ENCODE results near the gene EIF4A2.
"Not testable (repeated sequence)": the region's sequence is repeated elsewhere in the genome, so short reads cannot be mapped to it uniquely, and the experiment has no call there.

Gene EIF4A2

DNA sequence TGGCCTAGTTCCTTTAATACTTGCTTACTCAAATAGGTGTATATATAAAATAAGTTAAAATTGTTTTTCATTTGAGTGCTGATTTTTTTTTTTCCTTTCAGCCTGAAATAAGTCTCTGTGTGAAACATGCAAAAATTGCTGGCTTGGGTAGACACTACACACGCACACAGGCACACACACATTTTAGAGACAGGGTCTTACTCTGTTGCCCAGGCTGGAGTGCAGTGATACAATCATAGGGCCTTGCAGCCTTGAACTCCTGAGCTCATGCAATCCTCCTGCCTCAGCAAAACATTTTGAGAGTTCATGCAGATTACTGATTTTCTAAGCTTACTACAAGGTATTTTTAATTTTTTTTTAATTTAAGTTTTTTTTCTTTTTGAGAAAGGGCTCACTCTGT lies 35.6 kb downstream of the EIF4A2 start:
- no peak for DNase-seq (ENCODE audit: low read depth in 3 of 3, low spot score in 1 of 3)

DNA sequence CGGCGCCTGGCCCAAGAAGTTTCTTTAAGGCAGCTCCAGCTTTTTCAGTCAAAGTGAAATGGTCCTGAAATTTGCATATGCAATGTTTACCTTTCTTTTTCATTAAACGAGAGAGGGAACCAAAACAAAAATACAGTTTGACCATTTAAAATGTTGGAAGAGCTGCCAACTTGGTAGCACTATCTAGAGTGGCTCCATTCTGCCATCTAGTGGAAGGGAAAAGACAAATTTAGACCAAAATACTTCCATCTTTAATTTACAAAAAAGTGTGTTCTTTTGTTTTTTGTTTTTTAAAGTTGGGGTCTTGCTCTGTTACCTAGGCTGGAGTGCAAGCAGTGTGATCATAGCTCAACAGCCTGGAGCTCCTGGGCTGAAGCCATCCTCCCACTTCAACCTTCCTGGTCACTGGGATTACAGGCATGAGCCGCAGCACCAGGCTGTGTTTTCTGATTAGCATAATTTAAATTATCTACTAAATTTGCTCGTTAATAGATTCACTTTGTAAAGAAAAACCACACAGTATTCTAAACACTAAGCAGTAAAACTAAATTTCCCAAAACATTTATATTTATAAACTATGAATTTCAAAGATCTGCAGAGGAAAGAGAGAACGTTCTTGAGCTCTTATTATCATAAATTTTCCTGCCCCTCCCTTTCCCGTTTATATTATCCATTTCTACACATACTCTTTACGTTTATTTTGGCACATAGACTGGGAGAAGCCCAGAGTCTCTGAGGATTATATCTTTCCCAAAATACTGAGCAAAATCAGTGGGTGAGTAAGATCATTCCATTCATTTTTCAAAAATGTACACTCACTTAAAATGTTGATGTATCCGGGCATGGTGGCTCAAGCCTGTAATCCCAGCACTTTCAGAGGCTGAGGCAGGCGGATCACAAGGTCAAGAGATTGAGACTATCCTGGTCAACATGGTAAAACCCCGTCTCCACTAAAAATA lies 38.3 kb downstream of the EIF4A2 start:
- no peak for DNase-seq (ENCODE audit: low read depth in 3 of 3, low spot score in 1 of 3)

DNA sequence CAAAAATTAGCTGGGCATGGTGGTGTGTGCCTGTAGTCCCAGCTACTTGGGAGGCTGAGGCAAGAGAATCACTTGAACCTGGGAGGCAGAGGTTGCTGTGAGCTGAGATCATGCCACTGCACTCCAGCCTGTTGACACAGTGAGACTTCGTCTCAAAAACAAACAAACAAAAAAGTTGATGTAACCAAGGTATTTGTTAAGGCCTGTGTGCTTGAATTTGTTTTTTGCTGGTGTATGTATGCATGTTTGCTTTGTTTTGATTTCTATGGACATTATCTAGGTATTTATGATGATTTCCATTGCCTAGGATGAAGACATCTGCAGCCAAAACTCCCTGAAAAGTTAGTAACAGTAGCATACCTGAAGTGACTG lies 39.0 kb downstream of the EIF4A2 start:
- not testable (repeated sequence) for DNase-seq (ENCODE audit: low read depth in 3 of 3, low spot score in 1 of 3)

DNA sequence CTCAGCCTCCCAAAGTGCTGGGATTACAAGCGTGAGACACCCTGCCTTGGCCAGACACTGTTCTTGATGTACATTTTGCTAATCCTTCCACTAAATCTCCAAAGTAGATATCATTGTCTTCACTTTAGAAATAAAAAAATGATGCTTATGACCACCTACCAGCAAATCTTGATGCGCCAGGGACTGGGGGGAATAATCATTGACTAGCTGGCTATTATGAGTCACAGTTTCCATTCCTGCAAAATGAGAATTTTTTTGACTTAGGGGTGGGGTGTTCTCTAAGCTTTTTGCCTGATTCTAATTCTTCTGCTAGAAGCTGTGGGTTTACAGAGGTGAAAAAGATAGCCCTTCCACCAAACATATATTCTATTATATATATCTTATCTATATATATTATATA lies 40.0 kb downstream of the EIF4A2 start:
- no peak for DNase-seq (ENCODE audit: low read depth in 3 of 3, low spot score in 1 of 3)

DNA sequence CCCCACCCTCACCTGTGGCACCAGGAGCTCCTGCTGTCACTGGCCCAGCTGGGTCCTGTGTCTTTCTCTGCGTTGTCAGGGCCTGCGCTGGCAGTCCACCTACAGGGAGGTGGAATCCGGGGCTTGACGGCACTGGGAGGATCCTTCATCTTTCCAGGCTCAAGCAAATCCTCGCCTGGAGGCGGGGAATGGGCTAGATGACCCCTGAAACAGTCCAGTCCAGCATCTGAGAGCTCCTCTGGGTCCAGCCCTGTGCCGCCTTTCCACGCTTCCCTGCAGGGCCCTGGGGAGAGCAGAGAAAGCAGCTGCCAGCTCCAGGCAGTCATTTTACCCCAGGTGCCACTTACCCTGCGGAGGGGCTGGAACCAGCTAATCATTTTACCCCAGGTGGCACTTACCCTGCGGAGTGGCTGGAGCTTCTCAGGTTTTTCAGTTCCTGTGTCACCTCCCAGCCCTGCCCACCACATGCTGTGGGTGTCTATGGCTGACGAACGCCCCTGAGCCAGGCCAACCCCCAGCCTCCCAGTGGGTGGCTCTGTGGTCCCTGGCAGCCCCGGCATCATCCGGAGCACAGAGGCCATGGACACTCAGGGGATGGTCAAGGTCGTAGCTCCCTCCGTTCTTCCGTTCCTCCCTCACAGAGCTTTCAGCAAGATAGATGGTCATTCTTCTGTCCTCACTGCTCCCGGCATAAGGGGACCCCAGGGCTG lies 41.2 kb downstream of the EIF4A2 start:
- DNase-seq (ENCODE audit: low read depth in 3 of 3, low spot score in 1 of 3) = no peak

DNA sequence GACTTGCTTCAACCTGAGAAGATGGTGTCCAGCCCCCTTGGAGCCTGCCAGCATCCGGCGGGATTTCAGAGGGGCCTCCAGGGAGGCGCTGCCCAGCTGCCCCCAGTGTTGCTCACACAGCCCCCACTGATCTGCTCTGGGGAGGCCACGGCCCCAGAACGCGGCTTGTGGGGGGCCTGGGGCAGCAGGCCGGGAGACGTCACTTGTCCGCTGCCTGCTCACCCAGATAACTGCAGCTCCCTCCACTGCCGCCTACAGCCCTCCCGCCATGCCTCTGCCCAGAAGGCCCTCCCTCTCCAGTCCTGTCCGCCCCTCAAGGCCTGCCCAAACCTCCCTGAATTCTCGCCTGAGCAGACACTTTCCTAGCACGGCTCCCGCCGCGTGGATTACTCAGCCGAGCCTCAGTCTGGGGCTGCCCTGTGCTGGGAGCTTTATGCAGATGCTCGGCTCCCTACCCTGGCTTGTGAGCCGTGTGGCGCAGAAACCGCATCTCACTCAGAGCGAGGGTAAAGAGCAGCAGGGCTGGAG lies 42.0 kb downstream of the EIF4A2 start:
- DNase-seq (ENCODE audit: low read depth in 3 of 3, low spot score in 1 of 3) = peak in 1 of 3 donors; percentile 36

DNA sequence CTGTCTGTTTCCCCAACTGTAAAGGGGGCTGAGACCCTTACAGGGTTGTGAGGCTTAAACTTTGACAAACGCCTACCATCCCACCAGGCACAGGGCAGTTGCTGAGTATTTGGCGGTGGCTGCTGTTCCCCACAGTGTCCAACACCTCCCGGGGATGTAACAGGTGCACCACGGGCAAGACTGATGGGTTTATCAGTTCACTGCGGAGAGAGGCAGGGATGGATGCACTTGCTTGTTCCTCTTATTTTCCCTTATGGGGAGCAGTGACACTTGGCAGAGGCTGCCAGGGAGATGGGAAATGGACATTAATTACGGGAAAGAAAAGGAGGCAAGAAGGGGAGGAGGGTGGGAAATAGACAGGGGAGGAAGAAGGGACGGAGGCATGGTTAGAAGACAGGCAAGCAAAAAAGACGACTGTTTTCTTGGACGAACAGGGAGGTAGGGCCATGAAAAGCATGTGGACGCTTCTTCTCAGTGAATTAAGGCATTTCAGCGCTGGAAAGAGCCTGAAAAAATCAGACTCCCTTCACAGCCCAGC lies 42.6 kb downstream of the EIF4A2 start:
- DNase-seq (ENCODE audit: low read depth in 3 of 3, low spot score in 1 of 3) = no peak

DNA sequence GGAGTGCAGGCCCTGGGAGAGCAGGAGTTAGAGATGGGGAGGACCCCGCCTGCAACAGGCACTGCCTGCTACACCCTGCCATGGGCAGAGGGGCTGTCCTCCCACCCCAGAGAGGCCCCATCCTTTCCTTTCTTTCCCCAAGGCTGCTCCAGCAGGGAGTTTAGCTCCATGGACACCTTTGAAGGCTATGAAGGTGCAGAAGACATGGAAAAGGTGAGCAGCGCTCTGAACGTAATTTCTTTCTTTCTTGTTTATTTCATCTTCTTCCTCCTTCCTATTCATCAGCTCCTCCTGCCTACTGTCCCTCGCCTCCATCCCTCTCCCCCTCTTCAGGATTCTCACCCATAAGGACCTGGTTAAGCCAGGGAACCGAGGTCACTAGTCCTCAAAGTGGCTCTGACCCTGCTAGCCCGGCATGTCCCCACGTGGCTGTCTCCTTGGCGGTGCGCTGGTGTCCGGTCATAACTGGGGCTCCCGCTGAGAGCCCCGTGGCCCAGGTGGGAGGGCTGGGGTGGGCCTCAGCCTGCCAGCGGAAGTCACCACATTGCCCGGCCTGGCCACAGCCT lies 43.1 kb downstream of the EIF4A2 start:
- no peak for DNase-seq (ENCODE audit: low read depth in 3 of 3, low spot score in 1 of 3)

DNA sequence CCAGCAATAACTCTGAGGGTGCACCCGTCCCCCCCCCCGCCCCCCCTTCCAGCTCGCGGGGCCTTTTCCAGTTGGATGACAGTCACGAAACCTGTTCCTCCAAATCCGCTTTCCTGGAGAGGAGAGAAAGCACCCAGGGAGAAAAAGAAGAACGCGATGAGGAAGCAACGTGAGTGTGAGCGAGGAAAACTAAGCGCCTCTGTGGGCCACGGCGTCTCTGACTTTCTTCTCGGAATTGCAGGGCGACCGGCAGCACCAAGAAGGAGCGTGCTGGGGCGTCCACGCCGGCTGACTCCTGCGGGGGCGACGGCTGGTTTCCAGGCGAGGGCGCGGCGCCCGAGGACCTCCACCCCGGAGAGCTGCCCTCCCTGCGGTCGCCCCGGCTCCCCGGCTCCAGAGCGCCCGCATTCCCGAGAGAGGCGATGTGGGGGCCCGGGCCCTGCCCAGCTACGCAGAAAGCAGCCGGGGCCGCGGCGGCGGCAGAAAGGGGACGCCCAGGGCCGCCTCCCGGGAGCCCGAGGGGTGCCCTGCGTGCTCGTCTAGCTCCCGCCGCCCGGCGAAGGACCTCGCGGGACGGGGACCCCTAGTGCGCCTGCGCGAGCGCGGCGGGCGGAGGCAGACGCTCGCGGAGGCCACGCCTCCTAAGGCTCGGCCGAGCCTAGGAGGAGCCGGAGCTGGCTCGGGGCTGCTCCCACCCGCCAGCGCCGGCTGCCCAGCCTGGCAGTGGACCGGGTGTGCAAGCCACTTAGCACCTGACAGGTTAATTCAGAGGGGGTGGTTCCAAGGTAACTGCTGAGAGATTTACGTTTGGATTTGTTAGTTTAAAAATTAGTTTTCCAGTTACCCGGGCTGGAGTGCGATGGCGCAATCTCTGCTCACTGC lies 43.8 kb downstream of the EIF4A2 start:
- DNase-seq (ENCODE audit: low read depth in 3 of 3, low spot score in 1 of 3) = peak; percentile 62 to 76 (median 73)

DNA sequence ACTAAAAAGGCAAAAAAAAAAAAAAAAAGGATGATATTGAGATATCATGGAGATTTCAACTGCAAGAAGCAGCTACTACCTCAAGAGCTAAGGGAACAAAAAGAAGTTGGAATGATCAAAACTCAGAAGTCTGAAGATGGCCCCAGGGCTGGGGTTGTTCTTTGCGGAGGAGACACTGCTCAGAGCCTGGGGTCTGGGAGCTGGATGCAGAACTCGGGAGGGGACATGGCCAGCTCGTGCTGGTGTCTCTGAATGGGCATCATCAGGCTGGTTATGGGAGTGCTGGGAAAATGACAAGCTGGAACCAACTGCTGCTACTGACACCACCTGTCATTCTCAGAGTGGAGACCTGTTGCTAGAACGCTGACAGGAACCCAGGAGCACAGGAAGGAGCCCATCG lies 45.0 kb downstream of the EIF4A2 start:
- no peak for DNase-seq (ENCODE audit: low read depth in 3 of 3, low spot score in 1 of 3)

DNA sequence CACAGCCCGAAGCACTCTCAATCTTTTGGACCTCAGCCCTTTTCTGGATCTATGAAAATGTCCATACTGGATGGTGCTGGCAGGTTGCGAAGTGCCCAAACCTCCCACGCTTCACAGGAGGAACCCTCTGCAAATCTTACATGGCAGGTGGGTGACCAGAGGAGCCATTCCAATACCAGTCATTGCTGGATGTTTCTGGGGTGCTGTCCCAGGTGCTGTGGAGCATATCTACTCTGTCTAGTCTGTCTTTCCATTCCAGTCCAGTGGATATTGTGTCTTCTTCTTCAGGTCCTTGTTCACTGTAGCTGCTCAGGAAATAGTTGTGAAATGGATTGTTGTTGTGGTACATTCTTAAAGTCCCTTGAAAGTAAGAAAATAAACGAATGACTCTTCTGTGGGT lies 48.4 kb downstream of the EIF4A2 start:
- DNase-seq (ENCODE audit: low read depth in 3 of 3, low spot score in 1 of 3) = no peak

DNA sequence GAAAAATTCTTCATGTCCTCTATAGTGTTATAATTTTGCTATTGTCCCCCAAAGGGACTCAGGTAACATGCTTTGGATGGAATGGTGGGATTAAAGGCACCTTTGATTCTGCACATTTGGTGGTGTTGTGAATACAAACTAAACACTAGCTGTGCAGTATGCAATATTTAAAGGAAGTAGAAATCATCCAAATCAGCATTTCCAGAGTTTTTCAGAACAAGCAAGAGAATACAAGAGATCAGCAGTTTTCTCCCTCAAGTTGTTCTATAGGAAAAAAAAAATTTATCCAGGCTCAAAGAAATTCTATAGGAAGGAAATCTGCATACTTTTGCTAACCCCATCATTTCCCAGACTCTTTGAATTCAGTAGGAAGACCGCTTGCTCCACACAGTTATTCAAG lies 48.9 kb downstream of the EIF4A2 start:
- DNase-seq (ENCODE audit: low read depth in 3 of 3, low spot score in 1 of 3) = no peak
